Trophoblast cell (in vitro differentiated cells and primary cell): ENCODE results near the gene ATP13A4.

ENCODE experiments used
- DNase-seq, 2 donors: peaks; one replicate each; pipeline ENCODE4 v3.0.0-alpha.2; 2016
- H2AFZ ChIP-seq: 2 replicates; pipeline ENCODE4 v1.6.1; 2013; ENCODE audit warnings: low read length, moderate library complexity, mild to moderate bottlenecking; ENCODE audit not compliant: insufficient read depth, poor library complexity
- H2AK5ac ChIP-seq: 2 replicates; pipeline ENCODE4 v1.6.1; 2013; ENCODE audit warnings: mild to moderate bottlenecking, low read length
- H2BK120ac ChIP-seq: 2 replicates; pipeline ENCODE4 v1.6.1; 2013; ENCODE audit warnings: low read length, mild to moderate bottlenecking, moderate library complexity; ENCODE audit not compliant: insufficient read depth, poor library complexity
- H2BK12ac ChIP-seq: 2 replicates; pipeline ENCODE4 v1.6.1; 2013; ENCODE audit warnings: mild to moderate bottlenecking, low read length, moderate library complexity
- H2BK5ac ChIP-seq: 2 replicates; pipeline ENCODE4 v1.6.1; 2013; ENCODE audit warnings: low read length, low read depth, moderate library complexity, mild to moderate bottlenecking; ENCODE audit not compliant: poor library complexity
- H3K14ac ChIP-seq: 2 replicates; pipeline ENCODE4 v1.6.1; 2013; ENCODE audit warnings: mild to moderate bottlenecking, low read length
- H3K18ac ChIP-seq: 2 replicates; pipeline ENCODE4 v1.6.1; 2013; ENCODE audit warnings: mild to moderate bottlenecking, low read length
- H3K23ac ChIP-seq: 2 replicates; pipeline ENCODE4 v1.6.1; 2013; ENCODE audit warnings: low read length
- H3K27ac ChIP-seq: 2 replicates; pipeline ENCODE4 v1.5.1; 2013; ENCODE audit warnings: low read depth, mild to moderate bottlenecking, inconsistent platforms, low read length, moderate library complexity
- H3K27me3 ChIP-seq: 2 replicates; pipeline ENCODE4 v1.6.1; 2013; ENCODE audit warnings: inconsistent platforms, mild to moderate bottlenecking, low read length, moderate library complexity; ENCODE audit not compliant: insufficient read depth
- H3K36me3 ChIP-seq, 2 experiments: 1 replicate in 1 of 2; 2 replicates in 1 of 2; pipeline ENCODE4 v1.6.1; 2013; ENCODE audit warnings: low read length in 2 of 2, mild to moderate bottlenecking in 2 of 2, moderate library complexity in 1 of 2; ENCODE audit not compliant: insufficient read depth in 2 of 2, control insufficient read depth in 1 of 2
- H3K4ac ChIP-seq: 2 replicates; pipeline ENCODE4 v1.6.1; 2013; ENCODE audit warnings: low read depth, mild to moderate bottlenecking, low read length, moderate library complexity
- H3K4me1 ChIP-seq, 2 experiments: 1 replicate in 1 of 2; 2 replicates in 1 of 2; pipeline ENCODE4 v1.6.1; 2013; ENCODE audit warnings: low read length in 2 of 2, mild to moderate bottlenecking in 2 of 2, moderate library complexity in 1 of 2; ENCODE audit not compliant: insufficient read depth in 2 of 2, control insufficient read depth in 1 of 2
- H3K4me2 ChIP-seq: 2 replicates; pipeline ENCODE4 v1.6.1; 2013; ENCODE audit warnings: inconsistent platforms, mild to moderate bottlenecking, low read length, moderate library complexity
- H3K4me3 ChIP-seq: 2 replicates; pipeline ENCODE4 v1.5.1; 2013; ENCODE audit warnings: mild to moderate bottlenecking, low read depth, low read length, inconsistent platforms
- H3K79me1 ChIP-seq: one replicate; pipeline ENCODE4 v1.6.1; 2013; ENCODE audit warnings: low read length
- H3K79me2 ChIP-seq: 2 replicates; pipeline ENCODE4 v1.6.1; 2013; ENCODE audit warnings: low read length, mild to moderate bottlenecking; ENCODE audit not compliant: control insufficient read depth, insufficient read depth, poor library complexity
- H3K9ac ChIP-seq: 2 replicates; pipeline ENCODE4 v1.6.1; 2013; ENCODE audit warnings: mild to moderate bottlenecking, low read length
- H3K9me3 ChIP-seq: 2 replicates; pipeline ENCODE4 v1.6.1; 2013; ENCODE audit warnings: low read depth, mild to moderate bottlenecking, control low read depth, inconsistent platforms, low read length; ENCODE audit not compliant: insufficient read depth
- H4K12ac ChIP-seq: 2 replicates; pipeline ENCODE4 v1.6.1; 2013; ENCODE audit warnings: low read depth, mild to moderate bottlenecking, low read length, moderate library complexity
- H4K8ac ChIP-seq: 2 replicates; pipeline ENCODE4 v1.6.1; 2013; ENCODE audit warnings: low read depth, mild to moderate bottlenecking, low read length, moderate library complexity
- H4K91ac ChIP-seq: one replicate; pipeline ENCODE4 v1.6.1; 2013; ENCODE audit warnings: low read depth, mild to moderate bottlenecking, low read length, moderate library complexity
- WGBS: extraction: QIAGEN DNeasy Blood & Tissue Kit; methylation state at CpG from one replicate; pipeline ENCODE4 v1.1.7; 2013; ENCODE audit warnings: missing lambda C conversion rate; ENCODE audit not compliant: insufficient read length, insufficient coverage; ENCODE audit errors: extremely low coverage; 5-methylcytosine and 5-hydroxymethylcytosine counted together

The ATP13A4 gene

GRCh38 chr3:193372783-193373182 lies 181.9 kb downstream of the ATP13A4 start:
- no peak overlapping the region for H3K4me3 ChIP-seq
- H3K27me3 ChIP-seq: no peaks in the 10 kb centered on the region
- H4K8ac ChIP-seq: no peak overlapping the region
- H2BK12ac ChIP-seq: no peak overlapping the region
- no peak overlapping the region for H3K9ac ChIP-seq
- no peak overlapping the region for H3K18ac ChIP-seq
- H4K91ac ChIP-seq: no peak overlapping the region
- H2AK5ac ChIP-seq: no peak overlapping the region
- no peak overlapping the region for H2BK120ac ChIP-seq
- H4K12ac ChIP-seq: no peak overlapping the region
- no peaks in the 10 kb centered on the region for H3K9me3 ChIP-seq
- H3K4me1 ChIP-seq: peaks cover 0 to 2% of the 10 kb centered on the region in 2 experiments
- H3K4ac ChIP-seq: no peak overlapping the region
- no peak overlapping the region for H3K27ac ChIP-seq
- H3K79me1 ChIP-seq: no peaks in the 10 kb centered on the region
- H3K4me2 ChIP-seq: no peak overlapping the region
- H2AFZ ChIP-seq: no peak overlapping the region
- no peaks in the 10 kb centered on the region for H3K79me2 ChIP-seq
- H3K36me3 ChIP-seq: no peaks in the 10 kb centered on the region
- H3K23ac ChIP-seq: no peak overlapping the region
- no peak overlapping the region for H2BK5ac ChIP-seq
- DNase-seq: no peak
- H3K14ac ChIP-seq: no peak overlapping the region

DNA sequence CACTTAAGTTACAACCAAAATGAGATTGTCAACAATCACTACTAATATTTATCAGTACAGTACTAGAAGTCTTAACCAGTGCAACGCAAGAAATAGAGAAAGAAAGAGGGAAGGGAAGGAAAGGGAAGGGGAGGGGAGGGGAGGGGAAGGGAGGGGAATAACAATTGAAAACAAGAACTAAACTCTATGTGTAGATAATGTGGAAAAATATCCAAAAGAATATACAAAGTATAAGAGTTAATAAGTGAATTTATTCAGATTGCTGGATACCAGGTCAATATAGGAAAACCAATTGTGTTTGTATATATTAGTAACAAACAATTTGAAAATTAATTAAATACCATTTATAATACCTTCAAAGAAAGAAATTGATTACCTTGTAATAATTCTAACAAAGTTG lies 186.8 kb downstream of the ATP13A4 start:
- no peak overlapping the region for H4K8ac ChIP-seq
- no peak overlapping the region for H3K4me3 ChIP-seq
- no peak overlapping the region for H3K9ac ChIP-seq
- no peaks in the 10 kb centered on the region for H3K79me1 ChIP-seq
- H3K36me3 ChIP-seq: no peaks in the 10 kb centered on the region
- no peak overlapping the region for H4K91ac ChIP-seq
- no peak overlapping the region for H3K23ac ChIP-seq
- H3K14ac ChIP-seq: no peak overlapping the region
- DNase-seq: no peak
- H2AK5ac ChIP-seq: no peak overlapping the region
- H2BK120ac ChIP-seq: no peak overlapping the region
- no peaks in the 10 kb centered on the region for H3K4me1 ChIP-seq
- H3K27ac ChIP-seq: no peak overlapping the region
- H3K18ac ChIP-seq: no peak overlapping the region
- no peaks in the 10 kb centered on the region for H3K79me2 ChIP-seq
- no peak overlapping the region for H3K4me2 ChIP-seq
- no peak overlapping the region for H2BK5ac ChIP-seq
- H2BK12ac ChIP-seq: no peak overlapping the region
- no peaks in the 10 kb centered on the region for H3K9me3 ChIP-seq
- H2AFZ ChIP-seq: no peak overlapping the region
- H3K4ac ChIP-seq: no peak overlapping the region
- no peaks in the 10 kb centered on the region for H3K27me3 ChIP-seq
- H4K12ac ChIP-seq: no peak overlapping the region
- no CpG with 5 or more reads among the region's 1 CpG for WGBS

DNA sequence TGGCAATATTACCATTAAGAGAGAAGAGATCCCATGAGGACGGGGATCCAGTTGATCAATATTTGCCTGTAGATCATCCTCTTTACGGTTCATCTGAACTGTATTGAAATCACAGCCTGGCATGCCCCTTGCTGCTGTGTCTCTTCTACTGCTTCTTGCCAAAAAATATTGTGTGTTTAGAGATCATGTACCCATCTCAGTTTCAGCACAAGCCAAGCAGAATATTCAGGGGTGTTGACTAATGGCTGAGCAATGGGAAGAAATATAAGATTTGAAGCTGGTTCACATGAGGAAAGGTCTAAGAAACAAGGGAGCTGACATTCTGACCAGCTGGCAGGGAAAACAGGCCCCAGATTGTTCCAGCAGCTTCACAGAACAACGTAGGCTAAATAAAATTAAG lies 197.4 kb downstream of the ATP13A4 start:
- no peaks in the 10 kb centered on the region for H3K36me3 ChIP-seq

DNA sequence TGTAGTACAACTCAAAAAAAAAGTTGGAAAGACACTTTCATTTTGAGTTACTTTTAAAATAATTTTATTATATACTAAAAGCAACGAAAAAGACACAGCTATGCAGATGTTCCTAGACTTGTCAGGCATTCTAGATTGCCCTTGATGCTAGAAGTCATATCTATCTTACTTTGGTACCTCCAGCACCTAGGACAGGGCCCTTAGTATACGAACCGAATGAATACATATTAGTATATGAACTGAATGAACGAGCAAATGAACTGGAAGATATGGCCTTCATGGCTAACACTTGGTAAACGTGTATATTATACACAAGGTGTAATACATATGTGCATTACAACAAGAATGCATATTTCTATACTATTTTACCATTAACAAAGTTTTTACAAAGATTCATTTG lies 200.3 kb downstream of the ATP13A4 start:
- no peaks in the 10 kb centered on the region for H3K27me3 ChIP-seq
- no peak overlapping the region for H3K4me3 ChIP-seq
- no peak overlapping the region for H3K27ac ChIP-seq
- no peak overlapping the region for H4K12ac ChIP-seq
- no peak overlapping the region for H2BK120ac ChIP-seq
- H3K23ac ChIP-seq: no peak overlapping the region
- no peak for DNase-seq
- no peak overlapping the region for H3K14ac ChIP-seq
- H4K8ac ChIP-seq: no peak overlapping the region
- no peak overlapping the region for H3K4ac ChIP-seq
- no peaks in the 10 kb centered on the region for H3K36me3 ChIP-seq
- no CpG with 5 or more reads among the region's 5 CpGs for WGBS
- H2AFZ ChIP-seq: no peak overlapping the region
- no peaks in the 10 kb centered on the region for H3K79me2 ChIP-seq
- no peak overlapping the region for H2BK12ac ChIP-seq
- H4K91ac ChIP-seq: no peak overlapping the region
- H3K79me1 ChIP-seq: no peaks in the 10 kb centered on the region
- no peaks in the 10 kb centered on the region for H3K9me3 ChIP-seq
- H3K4me1 ChIP-seq: no peaks in the 10 kb centered on the region
- H3K18ac ChIP-seq: no peak overlapping the region
- H2BK5ac ChIP-seq: no peak overlapping the region
- H3K9ac ChIP-seq: no peak overlapping the region
- no peak overlapping the region for H3K4me2 ChIP-seq
- no peak overlapping the region for H2AK5ac ChIP-seq

More for the DNA sequence above, 197.4 kb downstream of the ATP13A4 start:
- no peak overlapping the region for H3K27ac ChIP-seq
- no peak overlapping the region for H2BK12ac ChIP-seq
- no peaks in the 10 kb centered on the region for H3K9me3 ChIP-seq
- no peak overlapping the region for H2AK5ac ChIP-seq
- H3K9ac ChIP-seq: no peak overlapping the region
- H3K14ac ChIP-seq: no peak overlapping the region
- no peak for DNase-seq
- no peaks in the 10 kb centered on the region for H3K4me1 ChIP-seq
- no peak overlapping the region for H2BK120ac ChIP-seq
- H3K23ac ChIP-seq: no peak overlapping the region
- H3K4ac ChIP-seq: no peak overlapping the region
- no peak overlapping the region for H4K12ac ChIP-seq
- H3K27me3 ChIP-seq: no peaks in the 10 kb centered on the region
- no peaks in the 10 kb centered on the region for H3K79me2 ChIP-seq
- no peak overlapping the region for H4K91ac ChIP-seq
- no peak overlapping the region for H2AFZ ChIP-seq
- H3K4me2 ChIP-seq: no peak overlapping the region
- no peak overlapping the region for H3K18ac ChIP-seq
- no peaks in the 10 kb centered on the region for H3K79me1 ChIP-seq
- H2BK5ac ChIP-seq: no peak overlapping the region
- no peak overlapping the region for H4K8ac ChIP-seq
- no peak overlapping the region for H3K4me3 ChIP-seq
- no CpG with 5 or more reads among the region's 3 CpGs for WGBS
